ENCODE results near the gene EPS8L2.

GRCh38 chr11:678297-678696, 27.7 kb upstream of the EPS8L2 start:
- TF ChIP-seq, protein P1, sequence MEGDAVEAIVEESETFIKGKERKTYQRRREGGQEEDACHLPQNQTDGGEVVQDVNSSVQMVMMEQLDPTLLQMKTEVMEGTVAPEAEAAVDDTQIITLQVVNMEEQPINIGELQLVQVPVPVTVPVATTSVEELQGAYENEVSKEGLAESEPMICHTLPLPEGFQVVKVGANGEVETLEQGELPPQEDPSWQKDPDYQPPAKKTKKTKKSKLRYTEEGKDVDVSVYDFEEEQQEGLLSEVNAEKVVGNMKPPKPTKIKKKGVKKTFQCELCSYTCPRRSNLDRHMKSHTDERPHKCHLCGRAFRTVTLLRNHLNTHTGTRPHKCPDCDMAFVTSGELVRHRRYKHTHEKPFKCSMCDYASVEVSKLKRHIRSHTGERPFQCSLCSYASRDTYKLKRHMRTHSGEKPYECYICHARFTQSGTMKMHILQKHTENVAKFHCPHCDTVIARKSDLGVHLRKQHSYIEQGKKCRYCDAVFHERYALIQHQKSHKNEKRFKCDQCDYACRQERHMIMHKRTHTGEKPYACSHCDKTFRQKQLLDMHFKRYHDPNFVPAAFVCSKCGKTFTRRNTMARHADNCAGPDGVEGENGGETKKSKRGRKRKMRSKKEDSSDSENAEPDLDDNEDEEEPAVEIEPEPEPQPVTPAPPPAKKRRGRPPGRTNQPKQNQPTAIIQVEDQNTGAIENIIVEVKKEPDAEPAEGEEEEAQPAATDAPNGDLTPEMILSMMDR (conservative IDR thresholded peaks at IDR 0.05; ENCODE audit: low read depth, low read length), result no peak
- TF ChIP-seq EZH2 (IDR thresholded peaks at IDR 0.05; ENCODE audit: borderline replicate concordance, low read depth, low read length, poor library complexity, severe bottlenecking), result no peak

All from A673 (cell line).